ENCODE results near the gene ANO1. TPM values are rescaled to one million over a fixed set of nuclear protein-coding genes. Genes with fewer than 3 reads are reported as not detected.

ANO1 gene
- polyA plus RNA-seq, 1 of the 3 experiments (the other 2 are of a cell fraction): not detected

DNA sequence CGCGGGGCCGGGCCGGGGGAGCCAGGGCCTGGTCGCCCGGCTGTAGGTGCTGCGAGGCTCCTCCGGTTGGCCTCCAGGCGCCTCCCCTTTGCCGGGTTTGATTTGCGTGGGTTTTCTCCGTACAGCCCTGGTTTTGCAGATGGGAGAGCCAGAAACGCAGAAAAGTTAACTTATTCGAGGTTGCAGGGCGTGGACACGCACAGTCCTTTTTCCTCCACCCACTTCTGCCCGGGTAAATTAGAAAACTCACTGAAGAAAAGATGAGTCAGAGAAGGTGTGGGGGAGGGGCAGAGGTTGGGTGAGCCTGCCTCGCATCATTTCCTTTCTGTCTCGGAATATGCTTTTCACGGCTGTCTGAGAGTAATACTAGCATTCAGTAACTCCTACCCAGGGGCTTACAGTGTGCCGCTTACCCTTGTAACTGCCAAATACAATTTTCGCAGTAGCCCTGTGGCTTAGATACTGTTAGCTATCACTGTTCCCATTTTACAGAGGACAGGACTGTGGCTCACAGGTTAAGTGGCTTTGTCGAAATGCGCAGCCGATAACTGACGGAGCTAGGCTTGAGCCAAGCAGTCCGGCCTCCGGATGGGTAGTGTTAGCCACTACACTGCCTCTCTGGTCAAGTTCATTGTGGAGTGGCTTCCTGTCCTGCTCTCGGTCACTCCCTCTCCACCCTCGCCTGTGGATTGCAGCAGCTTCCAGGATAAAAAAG lies 125.8 kb downstream of the ANO1 start (continued):
- TF ChIP-seq TCF12 (IDR thresholded peaks at IDR 0.05) (peak; percentile 34; the same call in 1 of the 2 replicates), TAF1 (IDR thresholded peaks at IDR 0.05; ENCODE audit: borderline replicate concordance, low read depth, low read length) (no peak), FOSL2 (IDR thresholded peaks at IDR 0.05; ENCODE audit: borderline replicate concordance, low read depth) (peak; percentile 93), SIN3A (IDR thresholded peaks at IDR 0.05; ENCODE audit: borderline replicate concordance, low read depth, low read length) (peak; percentile 41; the same call in 1 of the 2 replicates), YY1 (IDR thresholded peaks at IDR 0.05; ENCODE audit: low read depth) (no peak), EZH2phosphoT487 (IDR thresholded peaks at IDR 0.05; ENCODE audit: borderline replicate concordance, low read depth) (no peak), GATA2 (CRISPR knock-in tag; IDR thresholded peaks at IDR 0.05) (no peak), RFX5 (IDR thresholded peaks at IDR 0.05; ENCODE audit: low read length) (no peak), TEAD4 (IDR thresholded peaks at IDR 0.05; ENCODE audit: borderline replicate concordance, insufficient read depth) (no peak), REST (IDR thresholded peaks at IDR 0.05; ENCODE audit: low read depth, low read length) (no peak), EP300 (IDR thresholded peaks at IDR 0.05; ENCODE audit: borderline replicate concordance in 1 of 2, low read depth in 1 of 2, low read length in 1 of 2) (no peak), NRF1 (IDR thresholded peaks at IDR 0.05; ENCODE audit: low read depth, low read length) (no peak), GABPA (IDR thresholded peaks at IDR 0.05; ENCODE audit: low read depth) (0 out of 2 replicates have a peak, but pooled peaks have one; percentile 18), JUND (IDR thresholded peaks at IDR 0.05) (peak; percentile 87)
- TF ChIP-seq, protein P1, sequence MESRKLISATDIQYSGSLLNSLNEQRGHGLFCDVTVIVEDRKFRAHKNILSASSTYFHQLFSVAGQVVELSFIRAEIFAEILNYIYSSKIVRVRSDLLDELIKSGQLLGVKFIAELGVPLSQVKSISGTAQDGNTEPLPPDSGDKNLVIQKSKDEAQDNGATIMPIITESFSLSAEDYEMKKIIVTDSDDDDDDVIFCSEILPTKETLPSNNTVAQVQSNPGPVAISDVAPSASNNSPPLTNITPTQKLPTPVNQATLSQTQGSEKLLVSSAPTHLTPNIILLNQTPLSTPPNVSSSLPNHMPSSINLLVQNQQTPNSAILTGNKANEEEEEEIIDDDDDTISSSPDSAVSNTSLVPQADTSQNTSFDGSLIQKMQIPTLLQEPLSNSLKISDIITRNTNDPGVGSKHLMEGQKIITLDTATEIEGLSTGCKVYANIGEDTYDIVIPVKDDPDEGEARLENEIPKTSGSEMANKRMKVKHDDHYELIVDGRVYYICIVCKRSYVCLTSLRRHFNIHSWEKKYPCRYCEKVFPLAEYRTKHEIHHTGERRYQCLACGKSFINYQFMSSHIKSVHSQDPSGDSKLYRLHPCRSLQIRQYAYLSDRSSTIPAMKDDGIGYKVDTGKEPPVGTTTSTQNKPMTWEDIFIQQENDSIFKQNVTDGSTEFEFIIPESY (IDR thresholded peaks at IDR 0.05; ENCODE audit: borderline replicate concordance, low read depth): no peak

GRCh38 chr11:70204466-70204799 lies 126.3 kb downstream of the ANO1 start:
- peak overlapping the region; percentile 88 to 96 for H3K4me3 ChIP-seq (ENCODE audit: low read depth in 2 of 2, low read length in 1 of 2)
- no peaks in the 10 kb centered on the region for H3K9me2 ChIP-seq
- CTCF ChIA-PET: interaction anchor here (1.7 to 2.7 kb wide), 4 partner anchors 8 to 289 kb away, joined by 4 to 12 read pairs (median 10); no protein-coding TSS in a partner anchor
- peak overlapping the region in 1 of 2 experiments; percentile 83; a peak in 3 of 4 replicates for H3K27ac ChIP-seq (ENCODE audit: low read depth in 2 of 2, low read length in 1 of 2)
- peaks cover 22% of the 10 kb centered on the region for H3F3A ChIP-seq (replicated peaks; ENCODE audit: insufficient read depth)
- H3K4me1 ChIP-seq (ENCODE audit: control insufficient read depth in 1 of 2, insufficient read depth in 2 of 2, low read depth in 1 of 2, low read length in 1 of 2): peaks cover 6 to 16% of the 10 kb centered on the region in 2 experiments; a peak in 2 of 4 replicates
- peaks cover 55% of the 10 kb centered on the region for H4K20me1 ChIP-seq (ENCODE audit: insufficient read depth)
- DNase-seq: no peak
- no peak overlapping the region for H2AFZ ChIP-seq (ENCODE audit: low read depth)
- no peaks in the 10 kb centered on the region for H3K9me3 ChIP-seq
- POLR2A ChIA-PET: no interaction called here
- H3K36me3 ChIP-seq (replicated peaks in 1 of 2; ENCODE audit: control insufficient read depth in 1 of 2, insufficient read depth in 2 of 2, low read length in 1 of 2): peaks cover 19 to 28% of the 10 kb centered on the region in 2 experiments
- 31% methylated on average over 4 of the region's 4 CpGs for WGBS (ENCODE audit: low lambda C conversion rate)
- peak overlapping the region; percentile 98 for H3K9ac ChIP-seq
- no peaks in the 10 kb centered on the region for H3K27me3 ChIP-seq (ENCODE audit: insufficient read depth)
- H3K79me2 ChIP-seq (ENCODE audit: insufficient read depth): peaks cover 43% of the 10 kb centered on the region
- H3K4me2 ChIP-seq: peak overlapping the region; percentile 91
- TF ChIP-seq RCOR1 (IDR thresholded peaks at IDR 0.05; ENCODE audit: low read length): no peak
- TF ChIP-seq, protein P2, sequence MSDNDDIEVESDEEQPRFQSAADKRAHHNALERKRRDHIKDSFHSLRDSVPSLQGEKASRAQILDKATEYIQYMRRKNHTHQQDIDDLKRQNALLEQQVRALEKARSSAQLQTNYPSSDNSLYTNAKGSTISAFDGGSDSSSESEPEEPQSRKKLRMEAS (IDR thresholded peaks at IDR 0.05; ENCODE audit: low read depth): no peak
- no peak for TF ChIP-seq SIN3A (IDR thresholded peaks at IDR 0.05; ENCODE audit: borderline replicate concordance, low read depth, low read length)
- no peak for TF ChIP-seq REST (IDR thresholded peaks at IDR 0.05; ENCODE audit: low read depth, low read length)
- TF ChIP-seq, protein P1 (IDR thresholded peaks at IDR 0.05; ENCODE audit: borderline replicate concordance, low read depth): no peak
- no peak for TF ChIP-seq RFX5 (IDR thresholded peaks at IDR 0.05; ENCODE audit: low read length)
- no peak for TF ChIP-seq YY1 (IDR thresholded peaks at IDR 0.05; ENCODE audit: low read depth)
- no peak for TF ChIP-seq EP300 (IDR thresholded peaks at IDR 0.05; ENCODE audit: borderline replicate concordance in 1 of 2, low read depth in 1 of 2, low read length in 1 of 2)
